Measurements from ENCODE around the gene OR10G6. TPM values are rescaled to one million over a fixed set of nuclear protein-coding genes. Genes with fewer than 3 reads are reported as not detected.
"Not testable (repeated sequence)": the region's sequence is repeated elsewhere in the genome, so short reads cannot be mapped to it uniquely, and the experiment has no call there.

OR10G6 gene, protein sequence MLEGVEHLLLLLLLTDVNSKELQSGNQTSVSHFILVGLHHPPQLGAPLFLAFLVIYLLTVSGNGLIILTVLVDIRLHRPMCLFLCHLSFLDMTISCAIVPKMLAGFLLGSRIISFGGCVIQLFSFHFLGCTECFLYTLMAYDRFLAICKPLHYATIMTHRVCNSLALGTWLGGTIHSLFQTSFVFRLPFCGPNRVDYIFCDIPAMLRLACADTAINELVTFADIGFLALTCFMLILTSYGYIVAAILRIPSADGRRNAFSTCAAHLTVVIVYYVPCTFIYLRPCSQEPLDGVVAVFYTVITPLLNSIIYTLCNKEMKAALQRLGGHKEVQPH
- not detected for polyA plus RNA-seq

- no peaks in the 10 kb centered on the region for H3K36me3 Mint-ChIP-seq
- no peaks in the 10 kb centered on the region for H3K27me3 Mint-ChIP-seq (ENCODE audit: low read depth in 3 of 3)
- H3K4me3 Mint-ChIP-seq, result no peak within 1 kb of the TSS
- DNase-seq, result no peak
- H3K4me1 Mint-ChIP-seq, result no peaks in the 10 kb centered on the region
- H3K27ac Mint-ChIP-seq, result no peak within 1 kb of the TSS
- H3K9me3 Mint-ChIP-seq, result peaks cover 0 to 4% (median 0%) of the 10 kb centered on the region in 6 donors
These were observed at the start of gene OR10G6 for GRCh38 chr11:123995119-123995518. OR10G6 (minus strand) TSS chr11:123995161; CDS start chr11:123995161, 0 bp downstream.

DNA sequence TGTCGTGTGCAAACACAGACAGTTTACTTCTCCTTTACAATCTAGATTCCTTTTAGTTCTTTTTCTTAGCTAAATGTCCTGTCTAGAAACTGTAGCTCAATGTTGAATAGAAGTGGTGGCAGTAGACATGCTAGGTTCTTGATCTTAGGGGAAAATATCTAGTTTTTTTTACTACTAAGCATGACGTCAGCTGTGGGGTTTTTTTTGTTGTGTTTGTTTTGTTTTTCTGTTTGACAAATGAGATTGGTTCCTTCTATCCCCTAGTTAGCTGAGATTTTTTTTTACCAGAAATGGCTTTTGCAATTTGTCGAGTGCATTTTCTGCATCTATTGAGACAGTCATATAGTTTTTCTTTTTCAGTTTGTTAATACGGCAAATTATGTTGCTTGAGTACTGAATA lies 48.5 kb upstream of the OR10G6 start:
- Mint-ChIP-seq H3K4me1 (no peaks in the 10 kb centered on the region), H3K27ac (no peak overlapping the region), H3K27me3 (ENCODE audit: low read depth in 3 of 3) (peaks cover 0 to 2% (median 0%) of the 10 kb centered on the region in 3 donors)

DNA sequence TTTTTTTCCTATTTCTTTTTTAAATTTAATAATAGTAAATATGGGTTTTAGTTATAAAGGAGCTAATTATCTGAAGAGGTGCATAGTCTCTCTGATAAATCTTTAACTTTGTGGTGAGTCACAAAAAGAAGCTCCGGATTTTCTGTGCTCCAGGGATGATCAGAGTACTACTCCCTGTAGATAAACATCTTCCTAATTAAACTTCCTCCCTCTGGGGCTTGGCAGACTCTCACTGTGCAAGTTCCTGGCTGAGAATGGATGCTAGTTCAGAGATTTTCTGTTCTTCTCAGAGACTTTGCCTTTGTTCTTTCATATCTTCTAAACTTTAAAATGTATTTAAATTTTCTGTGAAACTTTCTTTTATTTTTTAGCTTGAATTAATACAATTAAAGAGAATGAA lies 46.3 kb upstream of the OR10G6 start, which contains the start of gene OR10G7:
TSS of gene OR10G7 (minus strand) at position 72 of the 400 bp plus-strand sequence. CDS start 2,324 bp downstream, outside the sequence.
- H3K27me3 Mint-ChIP-seq (ENCODE audit: low read depth in 3 of 3), result peaks cover 0 to 3% (median 0%) of the 10 kb centered on the region in 3 donors
- no peak for DNase-seq
- no peak within 1 kb of the TSS for H3K4me3 Mint-ChIP-seq
- H3K27ac Mint-ChIP-seq, result no peak within 1 kb of the TSS
- peaks cover 0 to 2% (median 0%) of the 10 kb centered on the region in 6 donors for H3K9me3 Mint-ChIP-seq
- no peaks in the 10 kb centered on the region for H3K4me1 Mint-ChIP-seq
- no peaks in the 10 kb centered on the region for H3K36me3 Mint-ChIP-seq

More for the DNA sequence above, 48.5 kb upstream of the OR10G6 start:
- H3K36me3 Mint-ChIP-seq, result no peaks in the 10 kb centered on the region
- H3K9me3 Mint-ChIP-seq, result peaks cover 0 to 2% (median 0%) of the 10 kb centered on the region in 6 donors
- DNase-seq, result no peak
- no peak overlapping the region for H3K4me3 Mint-ChIP-seq

DNA sequence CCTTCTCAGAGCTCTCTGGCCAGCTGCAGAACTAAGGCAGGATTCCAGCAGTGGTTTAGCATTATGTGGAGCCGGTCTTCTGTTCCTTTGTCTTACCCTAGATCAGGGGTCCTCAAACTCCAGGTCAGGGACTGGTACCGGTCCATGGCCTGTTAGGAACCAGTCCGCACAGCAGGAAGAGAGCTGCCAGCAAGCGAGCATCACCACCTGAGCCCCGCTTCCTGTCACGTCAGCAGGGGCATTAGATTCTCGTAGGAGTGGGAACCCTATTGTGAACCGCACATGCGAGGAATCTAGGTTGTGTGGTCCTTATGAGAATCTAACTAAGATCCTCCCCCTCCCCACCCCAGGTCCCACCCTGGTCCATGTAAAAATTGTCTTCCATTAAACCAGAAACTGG lies 44.6 kb upstream of the OR10G6 start:
- DNase-seq, result no peak
- peaks cover 0 to 3% (median under 1%) of the 10 kb centered on the region in 3 donors for H3K27me3 Mint-ChIP-seq (ENCODE audit: low read depth in 3 of 3)
- H3K4me1 Mint-ChIP-seq, result no peaks in the 10 kb centered on the region
- H3K27ac Mint-ChIP-seq, result no peak overlapping the region
- H3K9me3 Mint-ChIP-seq, result peaks cover 0 to 4% (median 0%) of the 10 kb centered on the region in 6 donors
- no peaks in the 10 kb centered on the region for H3K36me3 Mint-ChIP-seq
- H3K4me3 Mint-ChIP-seq, result no peak overlapping the region

DNA sequence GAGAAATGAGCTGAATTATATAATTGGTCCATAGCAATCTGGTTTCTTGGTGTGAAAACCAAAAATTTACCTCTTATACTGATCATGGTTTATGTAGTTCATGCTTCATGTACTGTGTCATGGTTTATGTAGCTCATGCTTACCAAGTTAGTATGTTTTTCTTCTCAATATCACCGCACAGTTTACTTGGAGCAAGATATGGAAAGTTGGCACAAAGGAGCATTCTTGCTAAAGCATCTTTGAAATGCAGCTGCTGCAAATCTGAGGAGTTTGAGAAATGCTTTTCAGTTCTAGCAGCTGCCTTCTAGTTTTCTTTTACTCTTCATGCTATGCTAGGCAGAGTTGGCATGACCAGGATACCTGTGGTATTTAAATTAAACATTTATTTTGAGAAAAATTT lies 41.7 kb upstream of the OR10G6 start:
- no peak for DNase-seq
- Mint-ChIP-seq H3K36me3 (no peaks in the 10 kb centered on the region), H3K4me3 (no peak overlapping the region), H3K27me3 (ENCODE audit: low read depth in 3 of 3) (peaks cover 1 to 3% (median 2%) of the 10 kb centered on the region in 3 donors), H3K4me1 (no peaks in the 10 kb centered on the region), H3K9me3 (peaks cover 0 to 4% (median 0%) of the 10 kb centered on the region in 6 donors), H3K27ac (no peak overlapping the region)

- Mint-ChIP-seq H3K4me1 (no peaks in the 10 kb centered on the region), H3K27me3 (ENCODE audit: low read depth in 3 of 3) (peaks cover 2 to 5% (median 2%) of the 10 kb centered on the region in 3 donors), H3K9me3 (no peaks in the 10 kb centered on the region), H3K4me3 (no peak within 1 kb of the TSS), H3K36me3 (no peaks in the 10 kb centered on the region), H3K27ac (no peak within 1 kb of the TSS)
- DNase-seq, result no peak
These were observed 31.5 kb upstream of the OR10G6 start, which contains the start of gene OR10G8 for GRCh38 chr11:124026498-124026897. OR10G8 (plus strand) TSS chr11:124026798; CDS start chr11:124029623, 2,825 bp downstream.

DNA sequence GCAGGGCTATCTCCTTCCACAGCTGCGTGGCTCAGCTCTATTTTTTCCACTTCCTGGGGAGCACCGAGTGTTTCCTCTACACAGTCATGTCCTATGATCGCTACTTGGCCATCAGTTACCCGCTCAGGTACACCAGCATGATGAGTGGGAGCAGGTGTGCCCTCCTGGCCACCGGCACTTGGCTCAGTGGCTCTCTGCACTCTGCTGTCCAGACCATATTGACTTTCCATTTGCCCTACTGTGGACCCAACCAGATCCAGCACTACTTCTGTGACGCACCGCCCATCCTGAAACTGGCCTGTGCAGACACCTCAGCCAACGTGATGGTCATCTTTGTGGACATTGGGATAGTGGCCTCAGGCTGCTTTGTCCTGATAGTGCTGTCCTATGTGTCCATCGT lies 20.9 kb upstream of the OR10G6 start:
- H3K4me1 Mint-ChIP-seq; H3K4me3 Mint-ChIP-seq; H3K9me3 Mint-ChIP-seq; H3K36me3 Mint-ChIP-seq; H3K27ac Mint-ChIP-seq; DNase-seq; H3K27me3 Mint-ChIP-seq (ENCODE audit: low read depth in 3 of 3): not testable (repeated sequence)

DNA sequence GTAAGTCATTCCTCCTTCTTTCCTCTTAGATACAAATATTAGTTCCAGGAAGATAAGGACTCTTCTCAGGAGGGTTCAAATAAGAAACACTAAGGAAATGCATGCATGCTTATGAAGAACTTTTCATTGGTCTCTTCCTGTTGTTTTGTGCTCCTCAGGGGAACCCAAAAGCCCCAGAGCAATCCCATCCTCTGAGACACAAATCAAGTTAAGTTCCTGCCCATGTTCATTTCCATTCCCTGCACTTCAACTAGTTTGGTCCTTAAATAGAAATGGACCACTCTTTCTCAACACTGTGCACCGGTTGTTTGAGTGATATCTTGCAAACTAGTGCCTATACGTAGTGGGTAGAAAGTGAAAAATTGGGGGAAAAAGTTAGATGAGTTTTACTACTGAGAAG lies 17.7 kb upstream of the OR10G6 start, which contains the start of gene OR10G4:
TSS of gene OR10G4 (plus strand) at position 301 of the 400 bp plus-strand sequence. CDS start 2,578 bp downstream, outside the sequence.
- Mint-ChIP-seq H3K27ac (no peak within 1 kb of the TSS), H3K27me3 (ENCODE audit: low read depth in 3 of 3) (peaks cover 0 to 2% (median 0%) of the 10 kb centered on the region in 3 donors), H3K4me1 (no peaks in the 10 kb centered on the region), H3K36me3 (no peaks in the 10 kb centered on the region), H3K9me3 (peaks cover 0 to 2% (median 0%) of the 10 kb centered on the region in 6 donors), H3K4me3 (no peak within 1 kb of the TSS)
- no peak for DNase-seq

DNA sequence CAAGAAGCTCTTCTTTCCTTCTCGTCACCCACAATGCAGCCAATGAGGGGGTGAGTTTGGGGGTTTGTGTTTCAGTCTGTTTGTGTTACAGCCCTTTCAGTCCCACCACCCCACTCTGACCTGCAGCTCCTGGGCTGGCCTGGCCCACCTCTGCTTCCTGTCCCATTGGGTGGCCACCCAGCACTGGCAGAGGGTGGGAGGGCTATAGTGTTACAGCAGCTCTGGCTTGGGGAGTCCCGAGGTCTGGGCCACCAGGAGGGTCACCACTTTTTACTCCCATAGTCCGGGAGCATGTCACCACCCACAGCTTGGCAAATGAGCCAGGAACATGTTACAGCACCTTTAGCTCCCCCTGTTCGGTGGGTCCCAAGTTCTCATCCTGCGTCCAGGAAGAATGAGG lies 15.7 kb downstream of the OR10G6 start:
- DNase-seq, result no peak
- Mint-ChIP-seq H3K27ac (no peak overlapping the region), H3K4me1 (no peaks in the 10 kb centered on the region), H3K27me3 (ENCODE audit: low read depth in 3 of 3) (peaks cover 1 to 4% (median 4%) of the 10 kb centered on the region in 3 donors), H3K4me3 (no peak overlapping the region), H3K9me3 (peaks cover 0 to 14% (median 2%) of the 10 kb centered on the region in 6 donors), H3K36me3 (no peaks in the 10 kb centered on the region)

- Mint-ChIP-seq H3K27me3 (ENCODE audit: low read depth in 3 of 3) (peaks cover 3 to 4% (median 4%) of the 10 kb centered on the region in 3 donors), H3K27ac (no peak within 1 kb of the TSS)
These were observed 17.1 kb downstream of the OR10G6 start, which contains the start of gene OR10S1 for GRCh38 chr11:123977731-123978347. OR10S1 (minus strand) TSS chr11:123977781; CDS start chr11:123977664, 117 bp downstream.

DNA sequence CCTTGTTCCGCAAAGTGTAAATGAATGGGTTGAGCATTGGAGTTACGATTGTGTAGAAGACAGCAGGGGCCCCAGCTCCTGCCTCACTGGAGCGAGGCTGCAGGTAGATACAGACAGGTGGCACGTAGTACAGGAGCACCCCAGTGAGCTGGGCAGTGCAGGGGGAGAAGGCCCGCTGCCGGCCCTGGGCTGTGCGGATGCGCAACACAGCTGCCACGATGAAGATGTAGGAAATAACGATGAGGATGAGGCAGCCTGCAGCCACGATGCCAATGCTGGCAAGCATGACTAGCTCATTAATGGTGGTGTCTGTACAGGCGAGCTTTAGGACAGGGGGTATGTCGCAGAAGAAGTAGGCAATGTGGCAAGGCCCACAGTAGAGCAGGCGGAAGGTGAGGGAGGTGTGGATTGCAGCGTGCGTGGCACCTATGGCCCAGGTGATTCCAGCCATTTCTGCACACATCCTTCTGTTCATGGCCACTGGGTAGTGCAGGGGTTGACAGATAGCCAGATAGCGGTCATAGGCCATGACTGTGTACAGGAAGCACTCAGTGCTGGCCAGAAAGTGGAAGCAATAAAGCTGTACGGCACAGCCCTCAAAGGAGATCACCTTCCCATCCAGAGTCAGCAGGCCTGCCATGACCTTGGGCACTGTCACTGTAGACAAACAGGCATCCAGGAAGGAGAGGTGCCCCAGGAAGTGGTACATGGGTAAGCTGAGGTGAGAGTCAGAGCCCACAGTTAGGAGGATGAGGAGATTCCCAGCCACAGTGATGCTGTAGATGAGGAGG lies 18.0 kb downstream of the OR10G6 start:
- DNase-seq, result no peak
- H3K4me3 Mint-ChIP-seq, result no peak overlapping the region
- H3K9me3 Mint-ChIP-seq, result peaks cover 0 to 5% (median 0%) of the 10 kb centered on the region in 6 donors
- no peaks in the 10 kb centered on the region for H3K36me3 Mint-ChIP-seq
- H3K27ac Mint-ChIP-seq, result no peak overlapping the region
- H3K27me3 Mint-ChIP-seq (ENCODE audit: low read depth in 3 of 3), result peaks cover 3 to 4% (median 4%) of the 10 kb centered on the region in 3 donors
- H3K4me1 Mint-ChIP-seq, result no peaks in the 10 kb centered on the region

More at GRCh38 chr11:123977731-123978347, 17.1 kb downstream of the OR10G6 start, which contains the start of gene OR10S1:
- Mint-ChIP-seq H3K4me3 (no peak within 1 kb of the TSS), H3K9me3 (peaks cover 0 to 14% (median under 1%) of the 10 kb centered on the region in 6 donors), H3K4me1 (no peaks in the 10 kb centered on the region), H3K36me3 (no peaks in the 10 kb centered on the region)
- DNase-seq, result no peak

DNA sequence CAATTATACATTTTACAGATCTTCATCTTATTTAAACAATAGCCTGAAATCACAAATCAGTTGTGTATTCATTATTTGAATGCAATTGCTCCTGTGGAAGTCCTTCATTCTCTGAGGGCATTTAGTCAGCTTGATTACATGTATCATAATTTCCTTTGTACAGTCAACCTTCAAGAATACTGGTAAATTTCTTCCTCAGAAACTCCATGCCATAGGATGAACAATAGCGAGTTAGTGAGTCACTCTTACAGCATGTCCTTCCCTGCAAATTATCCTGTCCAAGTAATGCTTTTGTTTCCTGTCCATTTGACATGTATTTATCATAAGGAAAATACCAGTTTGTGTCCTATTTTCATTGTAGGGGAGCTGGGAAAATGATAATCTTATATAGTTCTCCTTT lies 21.1 kb downstream of the OR10G6 start:
- no peaks in the 10 kb centered on the region for H3K36me3 Mint-ChIP-seq

DNA sequence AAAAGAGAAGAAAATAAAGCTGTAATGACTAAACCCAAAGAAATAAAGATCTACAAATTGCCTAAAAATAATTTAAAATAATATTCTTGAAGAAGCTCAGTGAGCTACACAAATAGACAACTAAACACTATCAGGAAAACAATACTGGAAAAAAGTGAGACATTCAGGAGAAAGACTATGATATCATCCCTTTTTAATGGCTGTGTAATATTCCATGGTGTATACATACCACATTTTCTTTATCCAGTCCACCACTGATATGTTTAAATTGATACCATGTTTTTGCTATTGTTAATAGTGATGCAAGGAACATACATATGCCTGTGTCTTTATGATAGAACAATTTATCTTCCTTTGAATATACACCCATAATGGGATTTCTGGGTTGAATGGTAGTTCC lies 38.2 kb downstream of the OR10G6 start:
- H3K4me3 Mint-ChIP-seq, result no peak overlapping the region

More for the DNA sequence above, 21.1 kb downstream of the OR10G6 start:
- Mint-ChIP-seq H3K4me3 (no peak overlapping the region), H3K9me3 (peaks cover 0 to 6% (median 4%) of the 10 kb centered on the region in 6 donors), H3K4me1 (no peaks in the 10 kb centered on the region), H3K27me3 (ENCODE audit: low read depth in 3 of 3) (peaks cover 2 to 4% (median 4%) of the 10 kb centered on the region in 3 donors), H3K27ac (no peak overlapping the region)
- DNase-seq, result no peak

More for the DNA sequence above, 38.2 kb downstream of the OR10G6 start:
- Mint-ChIP-seq H3K27me3 (ENCODE audit: low read depth in 3 of 3) (peaks cover 2 to 5% (median 4%) of the 10 kb centered on the region in 3 donors), H3K36me3 (no peaks in the 10 kb centered on the region), H3K27ac (no peak overlapping the region), H3K9me3 (peaks cover 0 to 14% (median 6%) of the 10 kb centered on the region in 6 donors), H3K4me1 (no peaks in the 10 kb centered on the region)
- no peak for DNase-seq
